A549 (cell line): ENCODE data around the gene LRP4. TPM values are rescaled to one million over a fixed set of nuclear protein-coding genes. Genes with fewer than 3 reads are reported as not detected.

ENCODE experiments used
- ATAC-seq, 2 experiments: fragments of 200-7000 bp in 1 of 2; fragments of >200 bp in 1 of 2; cut with Nextera tagmentation in 1 of 2; cut with Tn5 transposase in 1 of 2; 3 replicates each; pipeline versions ENCODE4 v1.8.0 to v1.9.1; 2018 to 2020; ENCODE audit warnings: mild to moderate bottlenecking in 1 of 2, moderate library complexity in 1 of 2
- CTCF ChIA-PET: fragments of 300-600 bp; sonication (Branson Sonifier 250); formaldehyde crosslinking; extraction: SDS; loops from one replicate; lab custom pipeline; 2021; ENCODE audit warnings: antibody characterized with exemption, inconsistent platforms; lab: Yijun Ruan, JAX
- POLR2A ChIA-PET: fragments of 350-600 bp; formaldehyde crosslinking; extraction: SDS; loops from one replicate; lab custom pipeline; 2021; ENCODE audit warnings: antibody characterized with exemption, inconsistent platforms; lab: Yijun Ruan, JAX
- DNase-seq, 2 experiments: peaks; one replicate each; pipeline versions ENCODE4 v3.0.0 to v3.0.0-alpha.2; 2011 to 2016; ENCODE audit warnings: low read depth in 1 of 2, low spot score in 1 of 2
- FAIRE-seq: peaks from 2 replicates; lab custom pipeline; 2011; peaks lifted over from hg19 to GRCh38; lab: Jason Lieb, UNC
- H3K27ac ChIP-seq, 2 experiments: fragments of >200 bp; sonication (Bioruptor Twin); formaldehyde crosslinking; 3 replicates each; pipeline ENCODE4 v1.5.1; 2016 to 2017
- H3K4me1 ChIP-seq: fragments of >200 bp; sonication (Bioruptor Twin); formaldehyde crosslinking; 3 replicates; pipeline ENCODE4 v1.6.1; 2016
- H3K4me2 ChIP-seq: fragments of >200 bp; sonication (Bioruptor Twin); formaldehyde crosslinking; 3 replicates; pipeline ENCODE4 v1.6.1; 2016
- H3K4me3 ChIP-seq: fragments of >200 bp; sonication (Bioruptor Twin); formaldehyde crosslinking; 3 replicates; pipeline ENCODE4 v1.5.1; 2016
- H3K9me3 ChIP-seq: fragments of >200 bp; sonication (Bioruptor Twin); formaldehyde crosslinking; 3 replicates; pipeline ENCODE4 v1.6.1; 2016
- CBX8 ChIP-seq: fragments of 200-600 bp; sonication (generic); IDR thresholded peaks from 2 replicates; pipeline ENCODE4 v1.6.1; 2016
- CHD2 ChIP-seq: fragments of 150-350 bp; IDR thresholded peaks from 2 replicates; pipeline ENCODE4 v1.6.1; 2014; ENCODE audit warnings: low read length; ENCODE audit not compliant: partially characterized antibody
- CHD4 ChIP-seq: fragments of 200-600 bp; sonication (generic); IDR thresholded peaks from 2 replicates; pipeline ENCODE4 v1.6.1; 2016; ENCODE audit warnings: antibody characterized with exemption, mild to moderate bottlenecking, borderline replicate concordance
- E2F6 ChIP-seq: IDR thresholded peaks from 2 replicates; pipeline ENCODE4 v1.6.1; 2012; ENCODE audit warnings: low read depth, borderline replicate concordance
- EHF ChIP-seq: fragments of 250-450 bp; sonication (Bioruptor Pico); IDR thresholded peaks from 2 replicates; pipeline ENCODE4 v1.5.0; 2020; ENCODE audit warnings: mild to moderate bottlenecking
- EP300 ChIP-seq, 2 experiments: fragments of >200 bp; sonication (Bioruptor Twin); formaldehyde crosslinking; IDR thresholded peaks; 2 replicates in 1 of 2; 3 replicates in 1 of 2; pipeline ENCODE4 v1.6.1; 2016 to 2017
- FOXS1 ChIP-seq: fragments of 250-450 bp; sonication (Bioruptor Pico); IDR thresholded peaks from 2 replicates; pipeline ENCODE4 v1.5.0; 2020; ENCODE audit warnings: mild to moderate bottlenecking, moderate library complexity
- GATA3 ChIP-seq: IDR thresholded peaks from 2 replicates; pipeline ENCODE4 v1.6.1; 2012; ENCODE audit warnings: borderline replicate concordance
- HDAC2 ChIP-seq: fragments of 200-600 bp; sonication (generic); IDR thresholded peaks from 2 replicates; pipeline ENCODE4 v1.6.1; 2016
- HOXA7 ChIP-seq: fragments of 250-450 bp; sonication (Bioruptor Pico); IDR thresholded peaks from 2 replicates; pipeline ENCODE4 v1.5.0; 2020; ENCODE audit warnings: mild to moderate bottlenecking, moderate library complexity
- HOXB13 ChIP-seq: fragments of 250-450 bp; sonication (Bioruptor Pico); IDR thresholded peaks from 2 replicates; pipeline ENCODE4 v1.5.0; 2020; ENCODE audit warnings: low read depth, mild to moderate bottlenecking, moderate library complexity
- JUN ChIP-seq, 2 experiments: fragments of >200 bp; sonication (Bioruptor Twin); formaldehyde crosslinking; IDR thresholded peaks; 2 replicates in 1 of 2; 3 replicates in 1 of 2; pipeline ENCODE4 v1.6.1; 2016 to 2017
- JUNB ChIP-seq: fragments of >200 bp; sonication (Bioruptor Twin); formaldehyde crosslinking; IDR thresholded peaks from 2 replicates; pipeline ENCODE4 v1.6.1; 2016
- KDM1A ChIP-seq: fragments of 200-600 bp; sonication (generic); IDR thresholded peaks from 2 replicates; pipeline ENCODE4 v1.6.1; 2016; ENCODE audit warnings: low read depth, mild to moderate bottlenecking
- KDM5A ChIP-seq: fragments of 200-600 bp; sonication (generic); IDR thresholded peaks from 2 replicates; pipeline ENCODE4 v1.6.1; 2016; ENCODE audit warnings: antibody characterized with exemption, mild to moderate bottlenecking
- MAFK ChIP-seq: fragments of 450-650 bp; IDR thresholded peaks from 2 replicates; pipeline ENCODE4 v1.6.1; 2014; ENCODE audit not compliant: partially characterized antibody
- MAZ ChIP-seq: fragments of 150-350 bp; IDR thresholded peaks from 2 replicates; pipeline ENCODE4 v1.6.1; 2014; ENCODE audit warnings: antibody characterized with exemption, low read depth, low read length, borderline replicate concordance
- NFE2L2 ChIP-seq: fragments of 150-350 bp; conservative IDR thresholded peaks from 2 replicates; pipeline ENCODE4 v1.6.1; 2014; ENCODE audit warnings: low read length
- NPAS2 ChIP-seq: fragments of 250-450 bp; sonication (Bioruptor Pico); IDR thresholded peaks from 2 replicates; pipeline ENCODE4 v1.8.0; 2022; ENCODE audit warnings: mild to moderate bottlenecking, moderate library complexity, borderline replicate concordance
- PBX3 ChIP-seq: IDR thresholded peaks from 2 replicates; pipeline ENCODE4 v1.6.1; 2012
- PHF8 ChIP-seq: fragments of 200-600 bp; sonication (generic); IDR thresholded peaks from 2 replicates; pipeline ENCODE4 v1.6.1; 2016; ENCODE audit warnings: low read depth, mild to moderate bottlenecking, antibody characterized with exemption, moderate library complexity, borderline replicate concordance
- RAD21 ChIP-seq, 2 experiments: fragments of >200 bp in 1 of 2; sonication (Bioruptor Twin) in 1 of 2; formaldehyde crosslinking in 1 of 2; IDR thresholded peaks in 1 of 2; conservative IDR thresholded peaks in 1 of 2; 2 replicates in 1 of 2; 3 replicates in 1 of 2; pipeline ENCODE4 v1.6.1; 2012 to 2018; ENCODE audit warnings: inconsistent platforms in 1 of 2
- RFX5 ChIP-seq: fragments of 450-650 bp; IDR thresholded peaks from 2 replicates; pipeline ENCODE4 v1.7.1; 2014; ENCODE audit warnings: antibody characterized with exemption, mild to moderate bottlenecking, moderate library complexity
- RNF2 ChIP-seq: fragments of 200-600 bp; sonication (generic); IDR thresholded peaks from 2 replicates; pipeline ENCODE4 v1.6.1; 2016; ENCODE audit warnings: low read depth, mild to moderate bottlenecking, antibody characterized with exemption, moderate library complexity, borderline replicate concordance
- SMC3 ChIP-seq: fragments of >200 bp; sonication (Bioruptor Twin); formaldehyde crosslinking; IDR thresholded peaks from 3 replicates; pipeline ENCODE4 v1.6.1; 2018; ENCODE audit warnings: inconsistent platforms
- SREBF2 ChIP-seq: fragments of 450-650 bp; IDR thresholded peaks from 2 replicates; pipeline ENCODE4 v1.6.1; 2014; ENCODE audit warnings: mild to moderate bottlenecking, moderate library complexity
- TP53 ChIP-seq: fragments of 250-450 bp; sonication (Bioruptor Pico); IDR thresholded peaks from 2 replicates; pipeline ENCODE4 v1.5.0; 2021; ENCODE audit warnings: mild to moderate bottlenecking, moderate library complexity
- ZC3H11A ChIP-seq: fragments of 450-650 bp; IDR thresholded peaks from 2 replicates; pipeline ENCODE4 v1.6.1; 2014; ENCODE audit warnings: antibody characterized with exemption, mild to moderate bottlenecking
- ZFP36 ChIP-seq: fragments of 450-650 bp; IDR thresholded peaks from 2 replicates; pipeline ENCODE4 v1.6.1; 2014; ENCODE audit warnings: borderline replicate concordance; ENCODE audit not compliant: partially characterized antibody
- ZNF302 ChIP-seq: fragments of 250-450 bp; sonication (Bioruptor Pico); IDR thresholded peaks from 2 replicates; pipeline ENCODE4 v1.9.0; 2021; ENCODE audit warnings: inconsistent platforms, mild to moderate bottlenecking, moderate library complexity
- ZSCAN20 ChIP-seq: fragments of 250-450 bp; sonication (Bioruptor Pico); IDR thresholded peaks from 2 replicates; pipeline ENCODE4 v1.8.0; 2022; ENCODE audit warnings: mild to moderate bottlenecking, moderate library complexity
- WGBS: methylation state at CpG from one replicate; pipeline ENCODE4 v1.1.6; 2017; ENCODE audit errors: missing lambda C conversion rate; 5-methylcytosine and 5-hydroxymethylcytosine counted together
- polyA plus RNA-seq, 4 experiments: library from polyadenylated mRNA; depleted of rRNA in 3 of 4; stranded (reverse); fragments of >200 nt; fragmentation: RNase III in 1 of 4; extraction: RNeasy Plus Mini Kit Qiagen cat#74134 plus additional on column Dnase treatment in 1 of 4; gene quantifications; 2 replicates in 3 of 4; 3 replicates in 1 of 4; pipeline ENCODE4 v1.2.3, GENCODE V29; 2011 to 2017

LRP4 gene
- polyA plus RNA-seq, 2 of the 4 experiments (the other 2 are of a cell fraction) = 4.0 to 6.4 TPM

GRCh38 chr11:46835897-46836296 lies 82.5 kb downstream of the LRP4 start:
- WGBS = 74% methylated on average over 3 of the region's 3 CpGs
- ATAC-seq = no peak

GRCh38 chr11:46834821-46835220 lies 83.5 kb downstream of the LRP4 start:
- FAIRE-seq (no peak), ATAC-seq (no peak), DNase-seq (no peak)
- ChIA-PET CTCF (interaction anchor here (0.6 to 1.0 kb wide), 2 partner anchors 82 to 414 kb away, joined by 3 read pairs; partner anchors contain the start of gene ACP2), POLR2A (no interaction called here)
- Histone ChIP-seq H3K27ac (no peak overlapping the region), H3K4me3 (no peak overlapping the region), H3K4me2 (no peak overlapping the region), H3K9me3 (no peaks in the 10 kb centered on the region), H3K4me1 (peaks cover 9% of the 10 kb centered on the region; the same call in 2 of the 3 replicates)
- TF ChIP-seq CHD2 = no peak
- no peak for TF ChIP-seq JUNB
- no peak for TF ChIP-seq MAZ
- TF ChIP-seq EHF (CRISPR knock-in tag) = no peak
- no peak for TF ChIP-seq E2F6
- TF ChIP-seq ZC3H11A = no peak
- TF ChIP-seq KDM5A = no peak
- no peak for TF ChIP-seq GATA3
- no peak for TF ChIP-seq NPAS2 (CRISPR knock-in tag)
- no peak for TF ChIP-seq PHF8
- TF ChIP-seq NFE2L2 = no peak
- TF ChIP-seq RAD21 (conservative IDR thresholded peaks at IDR 0.05 in 1 of 2, IDR thresholded peaks at IDR 0.05 in 1 of 2) = no peak
- no peak for TF ChIP-seq SMC3
- no peak for TF ChIP-seq ZNF302 (CRISPR knock-in tag)
- no peak for TF ChIP-seq PBX3
- TF ChIP-seq HOXA7 (CRISPR knock-in tag) = no peak
- TF ChIP-seq ZSCAN20 (CRISPR knock-in tag) = no peak
- TF ChIP-seq CHD4 = no peak
- no peak for TF ChIP-seq HDAC2
- WGBS = 93% methylated on average over 4 of the region's 4 CpGs

More at GRCh38 chr11:46835897-46836296, 82.5 kb downstream of the LRP4 start:
- ChIA-PET CTCF (no interaction called here), POLR2A (no interaction called here)
- peaks cover 9% of the 10 kb centered on the region; the same call in 1 of the 3 replicates for H3K4me1 ChIP-seq
- H3K4me3 ChIP-seq = no peak overlapping the region
- H3K9me3 ChIP-seq = no peaks in the 10 kb centered on the region
- no peak overlapping the region for H3K4me2 ChIP-seq
- H3K27ac ChIP-seq = no peak overlapping the region
- TF ChIP-seq SMC3 (no peak), EP300 (IDR thresholded peaks at IDR 0.05) (no peak), FOXS1 (CRISPR knock-in tag) (no peak), KDM1A (no peak), E2F6 (no peak), GATA3 (no peak), RNF2 (no peak), CBX8 (no peak), ZFP36 (no peak), HDAC2 (no peak), SREBF2 (no peak), TP53 (no peak), CHD2 (no peak), MAFK (no peak), PHF8 (no peak), HOXB13 (CRISPR knock-in tag) (no peak), RFX5 (no peak), JUN (IDR thresholded peaks at IDR 0.05) (no peak)
- no peak for DNase-seq
- FAIRE-seq = no peak
